GM23248 (cell line): ENCODE results near the gene PDE4B. TPM values are rescaled to one million over a fixed set of nuclear protein-coding genes. Genes with fewer than 3 reads are reported as not detected.

Source experiments
- DNase-seq: peaks from one replicate; pipeline ENCODE4 v3.0.0-alpha.2; 2015
- H2AFZ ChIP-seq: fragments of 200-600 bp; sonication (generic); 2 replicates; pipeline ENCODE4 v1.6.1; 2016; ENCODE audit warnings: antibody characterized with exemption
- H3F3A ChIP-seq: fragments of 200-600 bp; sonication (generic); 2 replicates; pipeline ENCODE4 v1.6.1; 2016; ENCODE audit warnings: mild to moderate bottlenecking, antibody characterized with exemption, mixed run types; ENCODE audit not compliant: insufficient read depth
- H3K27ac ChIP-seq: fragments of 200-600 bp; sonication (generic); 2 replicates; pipeline ENCODE4 v1.5.1; 2016; ENCODE audit warnings: mild to moderate bottlenecking
- H3K27me3 ChIP-seq: fragments of 200-600 bp; sonication (generic); replicated peaks from 2 replicates; pipeline ENCODE4 v1.6.1; 2016; ENCODE audit warnings: mild to moderate bottlenecking; ENCODE audit not compliant: insufficient read depth
- H3K36me3 ChIP-seq: fragments of 200-600 bp; sonication (generic); 2 replicates; pipeline ENCODE4 v1.6.1; 2016; ENCODE audit warnings: low read depth, mild to moderate bottlenecking
- H3K4me1 ChIP-seq: fragments of 200-600 bp; sonication (generic); 2 replicates; pipeline ENCODE4 v1.6.1; 2016; ENCODE audit warnings: mild to moderate bottlenecking; ENCODE audit not compliant: insufficient read depth
- H3K4me2 ChIP-seq: fragments of 200-600 bp; sonication (generic); one replicate; pipeline ENCODE4 v1.6.1; 2016; ENCODE audit warnings: mild to moderate bottlenecking; ENCODE audit not compliant: unreplicated experiment
- H3K4me3 ChIP-seq: fragments of 200-600 bp; sonication (generic); 2 replicates; pipeline ENCODE4 v1.5.1; 2016; ENCODE audit warnings: mild to moderate bottlenecking
- H3K79me2 ChIP-seq: fragments of 200-600 bp; sonication (generic); 2 replicates; pipeline ENCODE4 v1.6.1; 2016; ENCODE audit warnings: mild to moderate bottlenecking; ENCODE audit not compliant: insufficient read depth
- H3K9ac ChIP-seq: fragments of 200-600 bp; sonication (generic); 2 replicates; pipeline ENCODE4 v1.6.1; 2016; ENCODE audit warnings: mild to moderate bottlenecking
- H3K9me2 ChIP-seq: fragments of 200-600 bp; sonication (generic); 2 replicates; pipeline ENCODE4 v1.6.1; 2016; ENCODE audit warnings: mixed run types, mild to moderate bottlenecking, moderate library complexity; ENCODE audit not compliant: insufficient read depth
- H3K9me3 ChIP-seq: fragments of 200-600 bp; sonication (generic); one replicate; pipeline ENCODE4 v1.6.1; 2017; ENCODE audit warnings: low read depth
- H4K20me1 ChIP-seq: fragments of 200-600 bp; sonication (generic); 2 replicates; pipeline ENCODE4 v1.6.0; 2016; ENCODE audit not compliant: insufficient read depth
- EZH2 ChIP-seq: fragments of 200-600 bp; sonication (generic); IDR thresholded peaks from 2 replicates; pipeline ENCODE4 v1.6.1; 2018; ENCODE audit warnings: antibody characterized with exemption, mild to moderate bottlenecking; ENCODE audit not compliant: insufficient read depth, poor library complexity, severe bottlenecking
- EZH2phosphoT487 ChIP-seq: fragments of 200-600 bp; sonication (generic); IDR thresholded peaks from 2 replicates; pipeline ENCODE4 v1.6.1; 2018; ENCODE audit warnings: antibody characterized with exemption, moderate library complexity, mild to moderate bottlenecking, low read depth; ENCODE audit not compliant: insufficient read depth
- WGBS, 2 experiments: methylation state at CpG; one replicate each; pipeline ENCODE4 v1.1.6; 2015 to 2017; ENCODE audit warnings: low lambda C conversion rate in 2 of 2, low coverage in 1 of 2; ENCODE audit errors: missing lambda C conversion rate in 2 of 2; 5-methylcytosine and 5-hydroxymethylcytosine counted together
- in situ Hi-C: fragments of 300-500 bp; cut with MboI; formaldehyde crosslinking; loops from 2 replicates; pipeline ENCODE4 v1.15.0; 2020
- polyA plus RNA-seq: library from polyadenylated mRNA; unstranded; fragments of >200 nt; fragmentation: Nextera tagmentation; extraction: Ambion mirVana; gene quantifications from 2 replicates; pipeline ENCODE4 v1.2.1, GENCODE V29; 2016
- total RNA-seq: library from RNA; depleted of rRNA; stranded (reverse); fragments of >200 nt; shearing (Covaris generic); gene quantifications from 2 replicates; pipeline ENCODE4 v1.2.3, GENCODE V29; 2014

Gene PDE4B
- total and polyA plus RNA-seq, 2 experiments from 2014 or later: 19.9 to 36.2 TPM

GRCh38 chr1:66396212-66396890 is 603.7 kb downstream of the PDE4B start:
- Histone ChIP-seq H3K27me3 (no peaks in the 10 kb centered on the region), H2AFZ (no peak overlapping the region), H3K4me1 (peaks cover 10% of the 10 kb centered on the region), H3K36me3 (no peaks in the 10 kb centered on the region), H3K4me2 (no peak overlapping the region), H3K9me3 (no peaks in the 10 kb centered on the region), H3F3A (peaks cover 10% of the 10 kb centered on the region; the same call in 1 of the 2 replicates), H3K9me2 (no peaks in the 10 kb centered on the region), H3K4me3 (no peak overlapping the region), H4K20me1 (no peaks in the 10 kb centered on the region), H3K27ac (no peak overlapping the region), H3K79me2 (no peaks in the 10 kb centered on the region), H3K9ac (no peak overlapping the region)
- WGBS, 2 experiments: 81 to 87% methylated on average over 7 of the region's 7 CpGs
- DNase-seq: no peak
- in situ Hi-C loops: no loop called here
- TF ChIP-seq EZH2phosphoT487 (no peak), EZH2 (no peak)

DNA sequence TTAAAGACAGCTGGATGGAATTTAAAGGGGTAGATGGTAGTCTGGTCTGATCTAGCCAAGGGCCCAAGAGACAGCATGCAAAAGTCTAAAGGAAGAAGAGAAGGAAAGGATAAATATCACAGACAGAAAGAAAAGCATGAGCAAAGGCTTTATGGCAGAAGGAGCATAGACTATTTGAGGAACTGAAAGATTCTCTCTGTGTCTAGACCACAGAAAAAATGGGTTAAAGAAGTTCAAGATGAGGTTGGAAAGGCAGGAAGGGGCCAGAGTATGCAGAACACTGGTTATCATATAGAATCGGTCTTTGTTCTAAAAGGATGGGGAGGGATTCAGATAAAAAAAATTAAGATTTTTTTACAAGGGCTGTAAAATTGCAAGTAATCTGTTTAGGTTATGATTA is 604.5 kb downstream of the PDE4B start:
- Histone ChIP-seq H3K27ac (no peak overlapping the region), H3K4me1 (peaks cover 15% of the 10 kb centered on the region), H3K9me3 (no peaks in the 10 kb centered on the region), H3K4me2 (no peak overlapping the region), H3K9me2 (no peaks in the 10 kb centered on the region), H3K79me2 (no peaks in the 10 kb centered on the region), H3K36me3 (no peaks in the 10 kb centered on the region), H3K27me3 (no peaks in the 10 kb centered on the region), H2AFZ (no peak overlapping the region), H4K20me1 (no peaks in the 10 kb centered on the region), H3K9ac (no peak overlapping the region), H3F3A (peaks cover 10% of the 10 kb centered on the region; the same call in 1 of the 2 replicates), H3K4me3 (no peak overlapping the region)
- in situ Hi-C loops: no loop called here
- TF ChIP-seq EZH2 (no peak), EZH2phosphoT487 (no peak)
- DNase-seq: no peak
- WGBS, 2 experiments: 96 to 100% methylated on average over 1 of the region's 1 CpG

DNA sequence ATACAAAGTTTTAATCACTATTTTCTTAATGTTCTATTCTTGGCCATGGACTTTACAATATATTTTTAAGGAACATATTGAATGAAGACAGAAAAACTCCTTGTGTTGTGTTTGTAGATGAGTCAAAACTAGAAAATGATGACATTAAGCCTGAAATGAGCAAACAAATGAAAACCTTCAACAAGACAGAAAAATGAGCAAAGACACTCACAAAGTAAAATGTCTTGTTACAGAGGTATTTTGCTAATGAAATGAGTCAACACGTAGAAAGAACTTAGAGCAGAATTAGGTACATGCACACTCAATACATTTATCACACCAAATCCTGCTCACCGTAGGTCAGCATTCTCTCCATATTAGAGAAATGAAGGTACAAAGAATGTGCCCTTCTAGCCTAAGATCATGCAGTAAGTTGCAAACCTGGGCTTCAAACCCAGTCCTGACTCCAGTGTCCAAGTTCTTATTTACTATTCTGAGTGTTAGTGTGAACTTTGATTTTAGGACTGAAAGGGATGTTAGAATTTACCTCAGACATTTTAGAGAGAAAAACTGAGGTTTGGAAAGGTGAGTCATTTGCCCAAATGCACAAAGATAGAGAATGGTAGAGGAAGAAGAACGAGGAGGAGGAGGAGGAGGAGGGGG is 607.3 kb downstream of the PDE4B start:
- Histone ChIP-seq H3K9me2 (no peaks in the 10 kb centered on the region), H3K36me3 (no peaks in the 10 kb centered on the region), H3K4me1 (peaks cover 16% of the 10 kb centered on the region), H3F3A (peaks cover 14% of the 10 kb centered on the region; the same call in 1 of the 2 replicates), H3K27ac (0 out of 2 replicates have a peak overlapping the region, but pooled peaks have one; percentile 14), H3K27me3 (no peaks in the 10 kb centered on the region), H3K79me2 (no peaks in the 10 kb centered on the region), H3K4me3 (no peak overlapping the region), H4K20me1 (no peaks in the 10 kb centered on the region), H3K9me3 (no peaks in the 10 kb centered on the region), H2AFZ (no peak overlapping the region), H3K9ac (no peak overlapping the region), H3K4me2 (peak overlapping the region; percentile 35)
- in situ Hi-C loops: no loop called here
- 46 to 47% methylated on average over 3 of the region's 3 CpGs for WGBS, 2 experiments
- no peak for TF ChIP-seq EZH2phosphoT487
- TF ChIP-seq EZH2: no peak
- DNase-seq: peak; percentile 39

GRCh38 chr1:66400660-66401059 is 608.0 kb downstream of the PDE4B start:
- 87 to 92% methylated on average over 4 of the region's 4 CpGs for WGBS, 2 experiments
- no peak for DNase-seq

More at GRCh38 chr1:66400660-66401059, 608.0 kb downstream of the PDE4B start:
- Histone ChIP-seq H3K4me1 (peaks cover 16% of the 10 kb centered on the region), H3K9me3 (no peaks in the 10 kb centered on the region), H3K9ac (no peak overlapping the region), H3K4me3 (no peak overlapping the region), H3K9me2 (no peaks in the 10 kb centered on the region), H2AFZ (no peak overlapping the region), H3K36me3 (no peaks in the 10 kb centered on the region), H3K27me3 (no peaks in the 10 kb centered on the region), H3K79me2 (no peaks in the 10 kb centered on the region), H3K27ac (no peak overlapping the region), H3F3A (peaks cover 14% of the 10 kb centered on the region; the same call in 1 of the 2 replicates), H3K4me2 (no peak overlapping the region), H4K20me1 (no peaks in the 10 kb centered on the region)
- no peak for TF ChIP-seq EZH2phosphoT487
- no peak for TF ChIP-seq EZH2
- in situ Hi-C loops: no loop called here
